ENCODE data around the gene MBD6.
"Not testable (repeated sequence)": the region's sequence is repeated elsewhere in the genome, so short reads cannot be mapped to it uniquely, and the experiment has no call there.

Gene MBD6

DNA sequence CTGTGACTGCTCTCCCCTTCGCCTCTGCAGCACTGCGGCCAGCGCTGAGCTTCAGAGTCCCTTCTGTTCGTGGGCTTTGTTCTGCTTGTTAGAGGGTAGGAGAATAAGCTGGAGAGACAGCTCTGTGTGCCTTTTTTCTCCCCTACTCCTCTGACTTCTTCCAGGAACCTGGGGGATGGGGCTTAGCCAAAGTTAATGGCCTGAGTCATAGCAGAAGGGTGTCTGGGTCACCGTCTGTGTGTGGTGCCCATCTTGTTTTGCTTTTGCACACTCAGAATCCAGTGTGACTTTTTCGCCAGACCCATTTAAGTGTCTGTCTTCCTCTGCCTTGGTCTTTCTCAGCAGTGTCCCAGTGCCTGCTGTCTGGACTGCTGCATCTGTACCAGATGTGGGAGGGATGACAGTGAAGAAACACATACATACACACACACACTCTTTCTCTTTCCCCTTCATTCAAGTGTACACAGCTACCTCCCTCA lies 30.2 kb downstream of the MBD6 start:
- no peak for DNase-seq

DNA sequence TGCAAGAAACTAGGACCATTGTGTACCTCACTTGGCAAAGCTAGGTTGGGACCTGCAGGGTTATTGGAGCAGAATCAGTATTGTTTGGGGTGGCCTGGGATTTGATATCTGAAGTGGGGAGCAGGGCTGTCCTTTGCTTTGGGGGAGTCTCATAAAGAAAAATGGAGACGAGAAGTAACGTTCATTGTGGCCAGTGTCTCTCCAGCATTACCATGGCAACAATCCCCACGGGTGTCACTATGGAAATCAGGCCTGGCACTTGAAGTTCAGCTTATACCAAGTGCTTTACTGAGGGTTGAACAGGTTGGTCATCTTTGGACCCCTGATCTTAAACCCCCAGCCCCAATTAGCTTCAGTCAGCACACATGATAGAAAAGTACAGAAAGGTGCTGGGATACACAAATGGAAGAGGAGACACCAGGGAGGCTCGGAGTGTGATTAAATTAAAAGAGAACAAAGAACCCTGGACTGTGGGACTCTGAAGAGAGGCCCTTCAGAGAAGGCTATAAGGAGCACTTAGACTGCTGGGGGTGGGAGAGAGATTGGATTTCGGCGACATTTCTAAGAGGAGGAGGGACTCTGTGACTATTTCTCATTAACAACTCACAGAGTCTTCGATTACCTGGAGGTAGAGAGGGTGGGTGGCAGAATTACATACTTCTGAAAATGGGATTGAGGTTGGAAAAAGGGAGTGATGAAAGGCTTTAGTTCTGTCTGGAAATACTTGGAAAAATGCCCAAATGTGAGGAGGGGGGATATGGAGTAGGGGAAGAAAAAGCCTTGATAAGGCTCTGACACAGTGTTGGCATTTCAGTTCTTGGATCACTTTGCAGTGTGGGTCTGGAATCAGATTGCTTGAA lies 30.9 kb downstream of the MBD6 start:
- DNase-seq, result no peak

DNA sequence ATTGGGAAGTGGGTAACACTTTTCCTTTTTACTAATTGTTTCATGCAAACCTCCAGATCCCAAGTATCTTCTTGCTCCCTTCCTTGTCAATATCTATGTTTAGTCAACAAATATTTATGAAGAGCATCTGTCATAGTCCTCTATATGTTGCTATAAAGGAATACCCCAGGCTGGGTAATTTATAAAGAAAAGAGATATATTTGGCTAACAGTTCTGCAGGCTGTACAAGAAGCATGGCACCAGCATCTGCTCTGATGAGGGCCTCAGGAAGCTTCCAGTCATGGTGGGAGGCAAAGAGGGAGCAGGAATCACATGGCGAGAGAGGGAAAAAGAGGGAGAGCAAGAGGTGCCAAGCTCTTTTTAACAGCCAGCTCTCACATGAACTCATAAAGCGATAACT lies 31.8 kb downstream of the MBD6 start:
- DNase-seq, result no peak

DNA sequence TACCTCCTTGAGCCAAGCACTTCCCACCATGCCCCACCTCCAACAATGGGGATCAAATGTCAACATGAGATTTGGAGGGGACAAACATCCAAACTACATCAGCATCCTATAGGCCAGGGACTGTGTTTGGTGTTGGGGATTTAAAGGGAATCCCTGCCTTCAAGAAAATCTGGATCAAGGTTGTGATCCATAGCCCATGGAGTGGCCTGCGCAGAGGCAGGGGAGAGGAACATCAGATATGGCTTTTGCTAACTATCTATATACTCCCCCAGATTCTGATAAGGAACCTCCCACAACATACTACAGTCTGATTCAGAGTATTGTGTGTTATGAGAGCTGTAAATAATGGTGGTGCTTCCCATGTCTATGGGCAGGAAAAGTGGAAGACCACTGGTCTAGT lies 32.3 kb downstream of the MBD6 start:
- DNase-seq, result no peak

DNA sequence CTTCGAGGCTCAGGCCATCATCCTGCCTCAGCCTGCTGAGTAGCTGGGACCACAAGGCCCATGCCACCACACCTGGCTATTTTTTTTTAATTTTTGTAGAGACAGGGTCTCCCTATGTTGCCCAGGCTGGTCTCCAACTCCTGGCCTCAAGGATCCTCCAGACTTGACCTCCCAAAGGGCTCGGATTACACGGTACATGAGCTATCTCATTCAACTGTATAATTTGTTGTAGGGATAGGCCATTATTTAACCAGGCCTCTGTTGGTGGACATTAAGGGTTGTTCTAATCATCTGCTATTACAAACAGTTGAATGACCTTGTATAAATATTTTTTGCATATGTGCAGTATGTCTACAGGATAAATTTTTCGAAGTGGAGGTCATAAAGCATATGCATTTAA lies 36.2 kb downstream of the MBD6 start:
- no peak for DNase-seq

DNA sequence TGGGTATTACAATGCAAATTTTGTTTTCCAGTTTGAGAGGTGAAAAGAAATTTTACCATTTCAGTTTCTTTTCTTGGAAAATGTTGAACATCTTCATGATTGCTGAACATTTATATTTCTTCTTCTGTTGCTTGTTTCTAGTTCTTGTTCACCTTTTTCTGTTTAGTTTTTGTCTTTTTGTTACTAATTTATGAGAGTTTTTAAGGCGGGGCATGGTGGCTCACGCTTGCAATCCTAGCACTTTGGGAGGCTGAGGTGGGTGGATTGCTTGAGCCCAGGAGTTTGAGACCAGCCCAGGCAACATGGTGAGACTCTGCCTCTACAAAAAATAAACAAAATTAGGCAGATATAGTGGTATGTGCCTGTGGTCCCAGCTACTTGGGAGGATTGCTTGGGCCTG lies 37.9 kb downstream of the MBD6 start:
- no peak for DNase-seq

DNA sequence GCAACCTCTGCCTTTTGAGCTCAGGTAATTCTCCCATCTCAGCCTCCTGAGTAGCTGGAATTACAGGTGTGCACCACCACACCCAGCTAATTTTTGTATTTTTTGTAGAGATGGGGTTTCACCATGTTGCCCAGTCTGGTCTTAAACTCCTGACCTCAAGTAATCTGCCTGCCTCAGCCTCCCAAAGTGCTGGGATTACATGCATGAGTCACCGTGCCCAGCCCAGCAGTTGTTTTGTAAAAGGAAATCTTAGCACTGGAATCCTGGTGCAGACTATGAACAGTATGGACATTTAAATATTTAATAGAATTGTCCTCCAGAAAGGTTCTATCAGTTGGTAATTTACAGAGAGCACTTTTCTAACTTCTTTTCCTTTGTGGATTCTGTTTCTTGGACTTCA lies 38.5 kb downstream of the MBD6 start:
- not testable (repeated sequence) for DNase-seq

DNA sequence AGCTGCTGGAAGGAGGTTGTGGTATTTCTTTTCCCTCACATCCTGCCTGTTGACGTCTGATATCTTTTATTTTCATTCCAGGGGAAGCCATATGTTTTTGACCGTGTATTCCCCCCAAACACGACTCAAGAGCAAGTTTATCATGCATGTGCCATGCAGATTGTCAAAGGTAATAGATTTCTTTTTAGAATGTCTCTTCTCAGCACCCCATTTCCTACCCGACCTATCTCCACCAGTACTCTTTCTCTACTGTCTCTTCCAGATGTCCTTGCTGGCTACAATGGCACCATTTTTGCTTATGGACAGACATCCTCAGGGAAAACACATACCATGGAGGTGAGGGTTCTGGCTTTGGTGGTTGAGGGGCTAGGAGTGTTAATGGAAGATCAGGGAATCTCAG lies 40.7 kb downstream of the MBD6 start:
- no peak for DNase-seq

DNA sequence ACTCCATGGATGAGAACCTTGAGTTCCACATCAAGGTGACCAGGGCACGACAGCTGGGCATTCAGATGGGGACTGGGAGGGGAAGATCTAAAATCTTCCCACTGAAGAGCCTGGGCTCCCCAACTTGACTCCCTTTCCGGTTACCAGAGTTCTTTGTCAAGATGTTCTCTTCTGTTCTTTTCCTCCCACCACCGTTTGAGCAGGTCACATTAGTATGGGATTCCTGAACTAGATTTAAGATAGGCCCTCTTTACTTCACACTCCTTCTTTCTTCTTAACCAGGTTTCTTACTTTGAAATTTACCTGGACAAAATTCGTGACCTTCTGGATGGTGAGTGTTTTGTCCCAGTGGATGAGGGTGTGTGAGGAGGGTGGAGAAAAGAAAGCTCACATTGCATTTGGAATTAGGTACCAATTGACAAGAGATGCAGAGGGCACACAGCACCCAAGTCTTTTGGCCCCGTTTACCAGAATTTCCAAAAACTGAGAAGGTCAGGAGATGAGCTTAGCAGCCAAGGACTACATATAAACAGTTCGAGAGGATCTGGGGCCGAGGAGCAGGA lies 41.6 kb downstream of the MBD6 start:
- no peak for DNase-seq

DNA sequence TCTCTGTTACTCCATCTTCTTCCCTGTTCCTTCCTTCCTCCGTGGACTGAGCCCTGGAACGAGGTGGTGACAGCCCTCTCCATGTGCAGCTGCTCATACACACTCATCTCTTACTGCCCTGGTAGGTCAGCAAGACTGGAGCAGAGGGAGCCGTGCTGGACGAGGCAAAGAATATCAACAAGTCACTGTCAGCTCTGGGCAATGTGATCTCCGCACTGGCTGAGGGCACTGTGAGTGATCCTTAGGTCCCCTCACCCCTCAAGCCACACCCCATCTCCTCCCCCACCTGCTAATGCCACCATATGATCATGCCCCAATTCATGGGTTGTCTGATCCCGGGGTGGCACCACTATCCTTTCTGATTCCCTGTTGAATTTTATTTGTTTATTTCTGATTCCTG lies 46.2 kb downstream of the MBD6 start:
- no peak for DNase-seq

DNA sequence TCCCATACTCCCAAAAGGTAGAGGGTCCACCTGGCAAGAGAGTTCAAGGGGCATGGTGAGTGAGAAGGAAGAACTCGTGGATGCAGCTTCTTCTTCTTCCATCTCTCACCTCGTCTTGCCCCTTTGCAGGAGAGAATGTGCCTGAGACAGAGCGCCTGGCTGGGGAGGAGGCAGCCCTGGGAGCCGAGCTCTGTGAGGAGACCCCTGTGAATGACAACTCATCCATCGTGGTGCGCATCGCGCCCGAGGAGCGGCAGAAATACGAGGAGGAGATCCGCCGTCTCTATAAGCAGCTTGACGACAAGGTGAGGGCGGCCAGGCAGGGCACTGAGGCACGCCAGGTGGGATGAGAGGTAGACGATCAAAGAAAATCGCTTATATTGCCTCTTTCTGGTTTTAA lies 47.2 kb downstream of the MBD6 start:
- no peak for DNase-seq

DNA sequence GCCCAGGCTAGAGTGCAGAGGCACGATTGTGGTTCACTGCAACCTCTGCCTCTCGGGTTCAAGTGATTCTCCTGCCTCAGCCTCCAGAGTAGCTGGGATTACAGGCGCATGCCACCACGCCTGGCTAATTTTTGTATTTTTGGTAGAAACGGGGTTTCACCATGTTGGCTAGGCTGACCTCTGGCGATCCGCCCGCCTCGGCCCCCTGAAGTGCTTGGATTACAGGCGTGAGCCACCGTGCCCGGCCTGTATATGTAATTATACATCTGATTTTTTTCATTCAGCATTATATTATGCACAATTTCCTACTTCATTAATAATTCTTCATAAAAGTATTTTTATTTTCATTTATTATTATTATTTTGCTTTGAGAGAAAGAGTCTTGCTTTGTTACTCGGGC lies 47.8 kb downstream of the MBD6 start:
- not testable (repeated sequence) for DNase-seq

DNA sequence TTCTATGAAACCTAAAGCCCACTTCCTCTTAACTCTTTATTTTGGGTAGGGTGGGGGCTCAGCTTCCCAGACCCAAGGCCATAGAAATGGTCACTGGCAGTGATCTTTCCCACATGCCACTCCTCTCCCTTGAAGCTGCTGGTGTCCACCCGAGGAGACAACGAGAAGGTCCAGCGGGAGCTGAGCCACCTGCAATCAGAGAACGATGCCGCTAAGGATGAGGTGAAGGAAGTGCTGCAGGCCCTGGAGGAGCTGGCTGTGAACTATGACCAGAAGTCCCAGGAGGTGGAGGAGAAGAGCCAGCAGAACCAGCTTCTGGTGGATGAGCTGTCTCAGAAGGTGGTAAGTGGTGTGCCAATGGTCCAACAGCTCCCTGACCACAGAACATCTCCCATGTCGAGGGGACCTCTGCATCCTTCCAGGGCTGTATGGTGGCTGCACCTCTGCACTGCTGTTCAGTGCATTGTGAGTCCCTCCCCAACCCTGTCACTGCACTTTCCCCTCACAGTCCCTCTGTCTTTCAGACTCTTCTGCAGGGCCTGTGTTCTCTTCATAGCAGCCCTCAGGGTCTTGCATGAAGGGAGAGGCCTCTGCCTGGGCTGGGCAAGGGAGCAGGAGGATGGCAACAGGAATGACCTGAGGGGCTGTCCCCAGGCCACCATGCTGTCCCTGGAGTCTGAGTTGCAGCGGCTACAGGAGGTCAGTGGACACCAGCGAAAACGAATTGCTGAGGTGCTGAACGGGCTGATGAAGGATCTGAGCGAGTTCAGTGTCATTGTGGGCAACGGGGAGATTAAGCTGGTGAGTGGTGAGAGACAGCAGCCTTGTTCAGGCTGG lies 49.5 kb downstream of the MBD6 start:
- no peak for DNase-seq

DNA sequence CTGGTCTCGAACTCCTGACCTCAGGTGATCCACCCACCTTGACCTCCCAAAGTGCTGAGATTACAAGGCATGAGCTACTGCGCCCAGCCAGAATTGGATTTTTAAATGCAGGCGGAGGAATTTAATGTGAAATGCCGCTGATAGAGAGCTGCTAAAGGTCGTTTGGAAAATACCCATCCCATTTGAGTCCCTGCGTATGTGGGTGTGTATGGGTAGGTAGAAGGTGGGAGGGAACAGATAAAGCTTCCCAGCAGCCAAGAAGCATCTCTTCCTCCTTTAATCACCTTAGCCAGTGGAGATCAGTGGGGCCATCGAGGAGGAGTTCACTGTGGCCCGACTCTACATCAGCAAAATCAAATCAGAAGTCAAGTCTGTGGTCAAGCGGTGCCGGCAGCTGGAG lies 52.2 kb downstream of the MBD6 start:
- DNase-seq, result no peak

DNA sequence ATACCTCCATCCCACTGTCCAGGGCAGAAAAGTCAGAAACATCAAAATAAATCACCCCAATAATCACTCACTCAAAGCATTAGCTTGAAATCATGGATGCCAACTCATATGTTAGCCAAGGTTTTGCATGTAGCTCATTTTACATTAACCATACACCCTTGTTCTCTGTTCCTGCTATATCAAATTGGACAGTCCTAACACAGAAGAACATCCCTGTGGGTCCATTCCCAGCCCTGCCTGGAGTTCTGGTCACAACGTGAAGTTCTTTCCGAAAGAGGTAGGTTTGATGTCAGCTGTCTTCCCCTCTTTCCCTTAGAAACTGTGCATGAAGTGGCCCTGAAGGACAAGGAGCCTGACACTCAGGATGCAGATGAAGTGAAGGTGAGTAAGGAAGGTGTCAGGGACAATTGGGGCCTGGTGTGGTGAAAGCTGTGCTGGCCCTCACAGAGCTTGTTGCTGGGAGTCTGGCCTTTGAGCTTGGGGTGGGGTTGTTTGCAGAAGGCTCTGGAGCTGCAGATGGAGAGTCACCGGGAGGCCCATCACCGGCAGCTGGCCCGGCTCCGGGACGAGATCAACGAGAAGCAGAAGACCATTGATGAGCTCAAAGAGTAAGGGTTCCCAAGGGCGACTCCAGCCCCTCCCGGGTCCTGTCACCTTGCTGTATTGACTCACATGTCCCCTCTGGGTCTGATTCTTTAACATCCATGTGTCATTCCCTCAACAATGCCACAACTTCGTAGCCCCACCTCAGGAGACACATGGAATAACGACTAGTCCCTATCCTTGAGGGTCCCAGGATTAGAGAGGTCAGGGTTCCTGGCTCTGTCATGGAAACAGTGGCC lies 53.4 kb downstream of the MBD6 start:
- DNase-seq, result no peak

DNA sequence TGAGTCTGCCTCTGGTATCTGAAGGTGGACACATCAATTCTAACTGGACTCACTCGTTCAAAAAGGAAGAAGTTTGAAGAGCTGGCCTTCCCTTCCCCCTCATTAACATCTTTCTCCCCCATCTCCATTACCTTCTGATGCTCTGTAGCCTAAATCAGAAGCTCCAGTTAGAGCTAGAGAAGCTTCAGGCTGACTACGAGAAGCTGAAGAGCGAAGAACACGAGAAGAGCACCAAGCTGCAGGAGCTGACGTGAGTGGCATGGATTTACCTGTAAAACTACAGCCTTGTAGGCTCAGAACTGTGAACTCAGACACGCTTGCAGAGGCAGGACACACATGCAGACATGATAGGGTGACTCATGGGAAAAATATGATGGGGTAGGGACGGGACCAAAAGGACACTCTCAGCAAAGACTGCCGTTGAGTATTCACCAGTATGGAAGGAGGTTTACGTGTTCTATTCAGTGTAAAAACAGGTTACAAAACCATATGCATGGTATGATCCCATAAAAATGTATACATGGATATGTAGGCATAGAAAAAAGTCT lies 54.1 kb downstream of the MBD6 start:
- no peak for DNase-seq

DNA sequence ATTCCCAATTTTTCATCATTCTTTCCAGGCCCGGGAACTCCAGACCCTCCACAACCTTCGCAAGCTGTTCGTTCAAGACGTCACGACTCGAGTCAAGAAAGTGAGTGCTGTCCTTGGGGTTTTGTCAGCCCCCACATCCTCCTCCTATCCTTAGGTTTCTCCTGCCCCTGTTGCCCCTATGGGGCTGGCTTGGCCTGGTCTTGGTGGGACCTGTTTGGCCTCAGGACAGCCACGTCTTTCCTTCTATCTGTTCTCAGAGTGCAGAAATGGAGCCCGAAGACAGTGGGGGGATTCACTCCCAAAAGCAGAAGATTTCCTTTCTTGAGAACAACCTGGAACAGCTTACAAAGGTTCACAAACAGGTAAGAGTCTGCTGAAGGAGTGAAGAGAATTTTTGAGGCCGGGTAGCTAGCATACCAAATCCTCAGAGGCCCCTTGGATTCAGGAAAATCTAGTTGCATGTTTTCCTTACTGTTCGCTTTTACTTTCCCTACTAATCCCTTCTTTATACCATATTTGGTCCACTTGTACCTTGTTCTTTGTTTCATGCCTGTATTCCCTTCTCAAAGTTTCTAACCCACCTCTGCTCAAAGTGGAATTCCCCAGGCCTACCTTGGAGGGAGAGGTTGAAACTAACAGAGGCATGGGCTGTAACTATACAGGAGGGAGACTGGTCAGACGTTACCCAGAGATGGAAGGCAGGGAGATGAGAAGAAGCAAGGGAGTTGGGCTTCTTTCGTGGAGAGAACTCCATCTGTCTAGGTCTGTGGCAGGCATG lies 55.5 kb downstream of the MBD6 start:
- DNase-seq, result no peak

DNA sequence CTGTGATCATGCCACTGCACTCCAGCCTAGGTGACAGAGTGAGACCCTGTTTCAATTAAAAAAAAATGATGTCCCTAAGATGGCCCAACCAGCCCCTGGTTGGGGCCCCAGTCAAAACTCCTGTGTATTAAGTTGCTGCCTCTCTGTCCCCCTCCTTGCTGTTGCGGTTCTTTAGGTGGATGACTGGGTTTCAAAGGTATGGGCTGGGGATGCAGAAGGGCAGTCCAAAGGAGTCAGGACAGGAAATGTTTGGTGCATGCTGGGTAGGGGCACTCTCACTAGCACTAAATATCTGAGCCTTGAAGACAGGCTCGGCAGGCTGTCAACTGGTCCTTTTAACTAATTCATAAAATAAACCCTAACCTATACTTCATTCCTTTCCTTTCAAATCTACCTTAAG lies 56.4 kb downstream of the MBD6 start:
- no peak for DNase-seq

Measured in CD4-positive, alpha-beta T cell treated with Interleukin-17A for 4 hours (primary cell).